HCT116 (cell line): ENCODE measurements around the gene SPCS3. TPM values are rescaled to one million over a fixed set of nuclear protein-coding genes. Genes with fewer than 3 reads are reported as not detected.
A peak's percentile ranks its signal among the peaks of the same experiment; 100 is the strongest.

Experiments
- ATAC-seq: fragments of 200-7000 bp; cut with Tn5 transposase; 2 replicates; pipeline ENCODE4 v1.9.1; 2020; ENCODE audit warnings: mild to moderate bottlenecking, moderate library complexity
- BruUV-seq: library from RNA; stranded (reverse); fragments of 400-500 nt; replicated peaks from 2 replicates; lab custom pipeline; 2021; lab: Mats Ljungman, UMichigan
- CTCF ChIA-PET: fragments of 300-600 bp; sonication (Branson Sonifier 250); formaldehyde crosslinking; loops from one replicate; lab custom pipeline; 2021; ENCODE audit warnings: antibody characterized with exemption; lab: Charles Lee
- POLR2A ChIA-PET: fragments of 300-600, 350-600 bp; sonication (Branson Sonifier 250); formaldehyde crosslinking; loops from one replicate; lab custom pipeline; 2021; ENCODE audit warnings: antibody characterized with exemption; lab: Charles Lee
- RAD21 ChIA-PET, 2 experiments: fragments of 300-600 bp; sonication (Branson Sonifier 250); formaldehyde crosslinking; loops; one replicate each; lab custom pipeline; 2023; ENCODE audit warnings: low total read pairs in 2 of 2; ENCODE audit not compliant: uncharacterized antibody in 2 of 2, unreplicated experiment in 2 of 2, low non-redundant PET in 1 of 2; lab: Charles Lee
- DNase-seq: peaks from one replicate; pipeline ENCODE4 v3.0.0-alpha.2; 2010; ENCODE audit warnings: low read depth, low spot score
- H2AFZ ChIP-seq: fragments of 200-600 bp; shearing (Covaris generic), sonication (generic); 2 replicates; pipeline ENCODE4 v1.6.1; 2017; ENCODE audit warnings: low read depth, mixed run types, mixed read lengths, antibody characterized with exemption, low read length; ENCODE audit not compliant: poor library complexity, severe bottlenecking
- H3K27ac ChIP-seq: 2 replicates; pipeline ENCODE4 v1.5.1; 2012; ENCODE audit warnings: low read depth, low read length
- H3K27me3 ChIP-seq: fragments of 200-600 bp; sonication (generic); 2 replicates; pipeline ENCODE4 v1.6.1; 2016; ENCODE audit warnings: mixed run types, low read length, mixed read lengths; ENCODE audit not compliant: insufficient read depth
- H3K36me3 ChIP-seq, 2 experiments: fragments of 200-500 bp in 1 of 2; fragments of 200-600 bp in 1 of 2; sonication (Bioruptor generic) in 1 of 2; sonication (generic) in 1 of 2; 2 replicates each; pipeline versions ENCODE4 v1.5.1 to v1.6.1; 2014 to 2016; ENCODE audit warnings: low read length in 2 of 2, inconsistent platforms in 1 of 2, mixed read lengths in 1 of 2, mixed run types in 1 of 2; ENCODE audit not compliant: insufficient read depth in 2 of 2, control insufficient read depth in 1 of 2
- H3K4me1 ChIP-seq, 2 experiments: fragments of 200-600 bp in 1 of 2; sonication (generic) in 1 of 2; 2 replicates each; pipeline versions ENCODE4 v1.5.1 to v1.6.1; 2012 to 2017; ENCODE audit warnings: low read length in 2 of 2, inconsistent platforms in 1 of 2, mild to moderate bottlenecking in 1 of 2, mixed read lengths in 1 of 2, mixed run types in 1 of 2, moderate library complexity in 1 of 2; ENCODE audit not compliant: insufficient read depth in 2 of 2, control insufficient read depth in 1 of 2
- H3K4me2 ChIP-seq: fragments of 200-600 bp; sonication (generic); 2 replicates; pipeline ENCODE4 v1.6.1; 2017; ENCODE audit warnings: mixed run types, low read length, mixed read lengths
- H3K4me3 ChIP-seq, 2 experiments: fragments of 200-600 bp in 1 of 2; sonication (generic) in 1 of 2; replicated peaks in 1 of 2; 2 replicates each; pipeline ENCODE4 v1.5.1; 2011 to 2016; ENCODE audit warnings: low read length in 2 of 2, control low read depth in 1 of 2, low read depth in 1 of 2, mild to moderate bottlenecking in 1 of 2, mixed read lengths in 1 of 2, mixed run types in 1 of 2
- H3K79me2 ChIP-seq: fragments of 200-600 bp; sonication (generic); 2 replicates; pipeline ENCODE4 v1.6.1; 2017; ENCODE audit warnings: mild to moderate bottlenecking, mixed run types, low read length, moderate library complexity, mixed read lengths; ENCODE audit not compliant: insufficient read depth
- H3K9ac ChIP-seq: fragments of 200-600 bp; sonication (generic); 2 replicates; pipeline ENCODE4 v1.6.1; 2016; ENCODE audit warnings: low read length, mixed read lengths
- H3K9me2 ChIP-seq: fragments of 200-600 bp; sonication (generic), shearing (Covaris generic); 2 replicates; pipeline ENCODE4 v1.6.1; 2017; ENCODE audit warnings: mixed run types, mild to moderate bottlenecking, moderate library complexity; ENCODE audit not compliant: insufficient read depth
- H3K9me3 ChIP-seq, 2 experiments: fragments of 200-500 bp in 1 of 2; fragments of 200-600 bp in 1 of 2; sonication (Bioruptor generic) in 1 of 2; sonication (generic) in 1 of 2; 2 replicates each; pipeline ENCODE4 v1.6.1; 2014 to 2017; ENCODE audit warnings: low read length in 2 of 2, mixed read lengths in 2 of 2, inconsistent platforms in 1 of 2, low read depth in 1 of 2, mild to moderate bottlenecking in 1 of 2, mixed run types in 1 of 2, moderate library complexity in 1 of 2; ENCODE audit not compliant: control insufficient read depth in 1 of 2, insufficient read depth in 1 of 2
- H4K20me1 ChIP-seq: fragments of 200-600 bp; sonication (generic), shearing (Covaris generic); 2 replicates; pipeline ENCODE4 v1.6.1; 2017; ENCODE audit warnings: mixed run types, mild to moderate bottlenecking, moderate library complexity; ENCODE audit not compliant: insufficient read depth
- EGR1 ChIP-seq: IDR thresholded peaks from 2 replicates; pipeline ENCODE4 v1.6.1; 2012; ENCODE audit warnings: low read depth
- EZH2 ChIP-seq: fragments of 200-600 bp; sonication (generic); IDR thresholded peaks from 2 replicates; pipeline ENCODE4 v1.6.1; 2017; ENCODE audit warnings: antibody characterized with exemption, mixed run types
- FOSL1 ChIP-seq: IDR thresholded peaks from 2 replicates; pipeline ENCODE4 v1.6.1; 2012; ENCODE audit warnings: low read depth
- MAX ChIP-seq: IDR thresholded peaks from 2 replicates; pipeline ENCODE4 v1.6.1; 2012
- POLR2AphosphoS5 ChIP-seq: IDR thresholded peaks from 2 replicates; pipeline ENCODE4 v1.6.1; 2011; ENCODE audit warnings: mild to moderate bottlenecking, low read depth, low read length, moderate library complexity
- SIN3A ChIP-seq: IDR thresholded peaks from 2 replicates; pipeline ENCODE4 v1.6.1; 2012; ENCODE audit warnings: low read depth
- SP1 ChIP-seq: IDR thresholded peaks from 2 replicates; pipeline ENCODE4 v1.6.1; 2012; ENCODE audit warnings: low read depth
- SRF ChIP-seq: IDR thresholded peaks from 2 replicates; pipeline ENCODE4 v1.6.1; 2012; ENCODE audit warnings: low read depth
- TCF7L2 ChIP-seq: IDR thresholded peaks from 2 replicates; pipeline ENCODE4 v1.7.0; 2011; ENCODE audit warnings: borderline replicate concordance, inconsistent platforms; ENCODE audit not compliant: insufficient read depth, insufficient read length; ENCODE audit errors: extremely low read depth
- ZFX ChIP-seq: fragments of 450-650 bp; IDR thresholded peaks from 2 replicates; pipeline ENCODE4 v1.6.1; 2017
- ZNF274 ChIP-seq: fragments of 200-500 bp; sonication (Bioruptor generic); IDR thresholded peaks from 2 replicates; pipeline ENCODE4 v1.6.1; 2014; ENCODE audit warnings: mild to moderate bottlenecking, low read depth, low read length, inconsistent platforms
- intact Hi-C: fragments of 100-400 bp; cut with micrococcal nuclease; formaldehyde crosslinking; loops from 2 replicates; pipeline ENCODE4 v1.10.0; 2022
- total RNA-seq: library from RNA; stranded (reverse); gene quantifications from one replicate; pipeline ENCODE4 v1.2.1, GENCODE V29; 2021; ENCODE audit not compliant: unreplicated experiment
- TF ChIP-seq, protein P1 (sequence below): IDR thresholded peaks from 2 replicates; pipeline ENCODE4 v1.6.1; 2011; ENCODE audit warnings: mild to moderate bottlenecking, low read length, moderate library complexity; ENCODE audit not compliant: insufficient replicate concordance; ENCODE audit errors: extremely low read depth
- TF ChIP-seq, protein P2 (sequence below), 3 experiments: fragments of 200-600 bp in 1 of 3; sonication (generic) in 1 of 3; IDR thresholded peaks in 2 of 3; conservative IDR thresholded peaks in 1 of 3; 2 replicates each; pipeline ENCODE4 v1.5.1; 2012 to 2017; ENCODE audit warnings: low read depth in 2 of 3, low read length in 2 of 3, antibody characterized with exemption in 1 of 3, borderline replicate concordance in 1 of 3, control low read depth in 1 of 3, mild to moderate bottlenecking in 1 of 3, mixed read lengths in 1 of 3, mixed run types in 1 of 3, moderate library complexity in 1 of 3; ENCODE audit not compliant: insufficient read depth in 1 of 3

SPCS3 gene
- total RNA-seq, 1 experiment from 2014 or later, result 135 TPM

- Histone ChIP-seq H3K9me3 (no peaks in the 10 kb centered on the region), H2AFZ (peak overlapping the region; percentile 81), H3K9ac (no peak overlapping the region), H3K4me3 (no peak overlapping the region), H3K4me1 (peaks cover 5 to 41% of the 10 kb centered on the region in 2 experiments; a peak in 3 of 4 replicates), H3K4me2 (no peak overlapping the region), H3K27ac (no peak overlapping the region), H3K36me3 (no peaks in the 10 kb centered on the region), H3K9me2 (no peaks in the 10 kb centered on the region), H3K27me3 (no peaks in the 10 kb centered on the region), H3K79me2 (no peaks in the 10 kb centered on the region), H4K20me1 (no peaks in the 10 kb centered on the region)
- ChIA-PET POLR2A (no interaction called here), RAD21 (no interaction called here), CTCF (no interaction called here)
- intact Hi-C loops, result loop anchor here (10.0 kb wide), 1 partner anchor 328 kb away; no protein-coding TSS in a partner anchor
- no peak for DNase-seq
- ATAC-seq, result no peak
- TF ChIP-seq, protein P1, sequence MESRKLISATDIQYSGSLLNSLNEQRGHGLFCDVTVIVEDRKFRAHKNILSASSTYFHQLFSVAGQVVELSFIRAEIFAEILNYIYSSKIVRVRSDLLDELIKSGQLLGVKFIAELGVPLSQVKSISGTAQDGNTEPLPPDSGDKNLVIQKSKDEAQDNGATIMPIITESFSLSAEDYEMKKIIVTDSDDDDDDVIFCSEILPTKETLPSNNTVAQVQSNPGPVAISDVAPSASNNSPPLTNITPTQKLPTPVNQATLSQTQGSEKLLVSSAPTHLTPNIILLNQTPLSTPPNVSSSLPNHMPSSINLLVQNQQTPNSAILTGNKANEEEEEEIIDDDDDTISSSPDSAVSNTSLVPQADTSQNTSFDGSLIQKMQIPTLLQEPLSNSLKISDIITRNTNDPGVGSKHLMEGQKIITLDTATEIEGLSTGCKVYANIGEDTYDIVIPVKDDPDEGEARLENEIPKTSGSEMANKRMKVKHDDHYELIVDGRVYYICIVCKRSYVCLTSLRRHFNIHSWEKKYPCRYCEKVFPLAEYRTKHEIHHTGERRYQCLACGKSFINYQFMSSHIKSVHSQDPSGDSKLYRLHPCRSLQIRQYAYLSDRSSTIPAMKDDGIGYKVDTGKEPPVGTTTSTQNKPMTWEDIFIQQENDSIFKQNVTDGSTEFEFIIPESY, result no peak
- TF ChIP-seq ZFX (no peak), TCF7L2 (no peak), EGR1 (no peak), SIN3A (no peak), ZNF274 (no peak), POLR2AphosphoS5 (no peak), SRF (no peak)
- BruUV-seq, result no TSS peak
Observed at GRCh38 chr4:176272799-176273198, 47.0 kb upstream of the SPCS3 start.

DNA sequence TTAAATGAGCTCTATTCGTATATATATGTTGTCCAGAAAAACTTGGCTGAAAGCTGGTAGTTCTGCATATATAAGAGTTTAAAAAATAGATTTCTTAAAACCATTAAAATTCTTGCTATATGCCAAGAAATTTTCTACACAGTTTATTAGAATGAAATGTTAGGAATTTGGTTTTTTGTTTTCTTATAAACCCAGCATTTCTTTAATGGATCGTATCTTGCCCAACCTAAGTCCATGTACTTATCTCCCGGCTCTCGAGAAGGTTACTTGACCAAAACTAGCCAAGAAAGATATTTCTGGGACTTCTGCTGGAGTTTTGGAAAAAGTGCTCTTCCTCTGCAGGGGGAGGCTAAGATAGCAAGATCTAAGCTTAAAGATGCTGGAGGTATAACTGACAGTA is 46.0 kb upstream of the SPCS3 start:
- ATAC-seq (no peak), DNase-seq (no peak)
- Histone ChIP-seq H3K9me2 (no peaks in the 10 kb centered on the region), H3K79me2 (no peaks in the 10 kb centered on the region), H3K27ac (no peak overlapping the region), H3K36me3 (no peaks in the 10 kb centered on the region), H3K4me3 (no peak overlapping the region), H2AFZ (peak overlapping the region; percentile 77), H3K4me2 (peak overlapping the region; percentile 50; the same call in 1 of the 2 replicates), H3K4me1 (peaks cover 5 to 41% of the 10 kb centered on the region in 2 experiments; a peak in 3 of 4 replicates), H3K27me3 (no peaks in the 10 kb centered on the region), H4K20me1 (no peaks in the 10 kb centered on the region), H3K9me3 (no peaks in the 10 kb centered on the region), H3K9ac (no peak overlapping the region)
- CTCF ChIA-PET, result no interaction called here
- no TSS peak for BruUV-seq
- RAD21 ChIA-PET, result no interaction called here
- POLR2A ChIA-PET, result no interaction called here
- intact Hi-C loops, result loop anchor here (10.0 kb wide), 1 partner anchor 329 kb away; no protein-coding TSS in a partner anchor
- TF ChIP-seq EGR1, result no peak
- no peak for TF ChIP-seq SP1
- TF ChIP-seq, protein P2, sequence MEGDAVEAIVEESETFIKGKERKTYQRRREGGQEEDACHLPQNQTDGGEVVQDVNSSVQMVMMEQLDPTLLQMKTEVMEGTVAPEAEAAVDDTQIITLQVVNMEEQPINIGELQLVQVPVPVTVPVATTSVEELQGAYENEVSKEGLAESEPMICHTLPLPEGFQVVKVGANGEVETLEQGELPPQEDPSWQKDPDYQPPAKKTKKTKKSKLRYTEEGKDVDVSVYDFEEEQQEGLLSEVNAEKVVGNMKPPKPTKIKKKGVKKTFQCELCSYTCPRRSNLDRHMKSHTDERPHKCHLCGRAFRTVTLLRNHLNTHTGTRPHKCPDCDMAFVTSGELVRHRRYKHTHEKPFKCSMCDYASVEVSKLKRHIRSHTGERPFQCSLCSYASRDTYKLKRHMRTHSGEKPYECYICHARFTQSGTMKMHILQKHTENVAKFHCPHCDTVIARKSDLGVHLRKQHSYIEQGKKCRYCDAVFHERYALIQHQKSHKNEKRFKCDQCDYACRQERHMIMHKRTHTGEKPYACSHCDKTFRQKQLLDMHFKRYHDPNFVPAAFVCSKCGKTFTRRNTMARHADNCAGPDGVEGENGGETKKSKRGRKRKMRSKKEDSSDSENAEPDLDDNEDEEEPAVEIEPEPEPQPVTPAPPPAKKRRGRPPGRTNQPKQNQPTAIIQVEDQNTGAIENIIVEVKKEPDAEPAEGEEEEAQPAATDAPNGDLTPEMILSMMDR (IDR thresholded peaks at IDR 0.05 in 2 of 3, conservative IDR thresholded peaks at IDR 0.05 in 1 of 3; ENCODE audit: borderline replicate concordance in 1 of 3, insufficient read depth in 1 of 3, low read depth in 2 of 3, low read length in 2 of 3), result no peak
- TF ChIP-seq POLR2AphosphoS5, result no peak
- TF ChIP-seq EZH2, result no peak
- TF ChIP-seq FOSL1, result no peak
- no peak for TF ChIP-seq MAX
- TF ChIP-seq SIN3A, result no peak
